ENCODE results near the gene GAS2.
A peak's percentile ranks its signal among the peaks of the same experiment; 100 is the strongest.
"Not testable (repeated sequence)": the region's sequence is repeated elsewhere in the genome, so short reads cannot be mapped to it uniquely, and the experiment has no call there.

Gene GAS2
- total RNA-seq: 0.48 to 1.1 reads per million in 2 experiments

GRCh38 chr11:22666325-22666687, at the start of gene GAS2:
TSS of gene GAS2 (plus strand) at chr11:22666611. CDS start at chr11:22674870, 8,259 bp downstream.
- DNase-seq (ENCODE audit: low read depth): no peak

- no peak for DNase-seq (ENCODE audit: low read depth)
These were observed 48.5 kb upstream of the GAS2 start for GRCh38 chr11:22617868-22618267.

- peak; percentile 45 for DNase-seq (ENCODE audit: low read depth)
These were observed 41.5 kb upstream of the GAS2 start for GRCh38 chr11:22624742-22625447.

GRCh38 chr11:22625448-22626287, 40.7 kb upstream of the GAS2 start, which contains the start of gene FANCF:
TSS of gene FANCF (minus strand) at chr11:22625823. CDS start at chr11:22625810, 13 bp downstream.
- peak; percentile 92 for DNase-seq (ENCODE audit: low read depth)

GRCh38 chr11:22626573-22627239, 39.7 kb upstream of the GAS2 start:
- no peak for DNase-seq (ENCODE audit: low read depth)

GRCh38 chr11:22627421-22627820, 39.0 kb upstream of the GAS2 start:
- no peak for DNase-seq (ENCODE audit: low read depth)

- no peak for DNase-seq (ENCODE audit: low read depth)
These were observed 33.0 kb upstream of the GAS2 start for GRCh38 chr11:22633354-22633902.

- DNase-seq (ENCODE audit: low read depth): no peak
These were observed 31.3 kb upstream of the GAS2 start for GRCh38 chr11:22634897-22635629.

- no peak for DNase-seq (ENCODE audit: low read depth)
These were observed 30.7 kb upstream of the GAS2 start for GRCh38 chr11:22635689-22636088.

GRCh38 chr11:22640862-22641261, 25.5 kb upstream of the GAS2 start:
- no peak for DNase-seq (ENCODE audit: low read depth)

GRCh38 chr11:22641559-22641958, 24.9 kb upstream of the GAS2 start:
- DNase-seq (ENCODE audit: low read depth): no peak

GRCh38 chr11:22652346-22652745, 14.1 kb upstream of the GAS2 start:
- DNase-seq (ENCODE audit: low read depth): not testable (repeated sequence)

- no peak for DNase-seq (ENCODE audit: low read depth)
These were observed 10.3 kb upstream of the GAS2 start for GRCh38 chr11:22656130-22656529.

GRCh38 chr11:22657101-22657694, 9.2 kb upstream of the GAS2 start:
- DNase-seq (ENCODE audit: low read depth): no peak

- DNase-seq (ENCODE audit: low read depth): no peak
These were observed 6.6 kb upstream of the GAS2 start for GRCh38 chr11:22659783-22660182.

- DNase-seq (ENCODE audit: low read depth): no peak
These were observed 453 bp downstream of the GAS2 start for GRCh38 chr11:22666688-22667439.

GRCh38 chr11:22668005-22668796, 1.8 kb downstream of the GAS2 start:
- DNase-seq (ENCODE audit: low read depth): no peak

GRCh38 chr11:22669368-22669767, 3.0 kb downstream of the GAS2 start:
- DNase-seq (ENCODE audit: low read depth): no peak

GRCh38 chr11:22670830-22671229, 4.4 kb downstream of the GAS2 start:
- DNase-seq (ENCODE audit: low read depth): no peak

- no peak for DNase-seq (ENCODE audit: low read depth)
These were observed 5.3 kb downstream of the GAS2 start for GRCh38 chr11:22671751-22672150.
